HG02678 (cell line): ENCODE measurements around the gene IGFBP6.

Source experiments
- ATAC-seq: cut with Tn5 transposase; IDR thresholded peaks from one replicate; pipeline ENCODE4 v1.9.1; 2021; ENCODE audit warnings: mild to moderate bottlenecking, moderate library complexity; ENCODE audit not compliant: unreplicated experiment

Gene IGFBP6

GRCh38 chr12:53115112-53115890 is 17.8 kb downstream of the IGFBP6 start:
- no peak for ATAC-seq

GRCh38 chr12:53115891-53116648 is 18.6 kb downstream of the IGFBP6 start:
- no peak for ATAC-seq

- no peak for ATAC-seq
Measured at GRCh38 chr12:53118751-53119300, 21.4 kb downstream of the IGFBP6 start.

- no peak for ATAC-seq
Measured at GRCh38 chr12:53120685-53121525, 23.4 kb downstream of the IGFBP6 start.

- no peak for ATAC-seq
Measured at GRCh38 chr12:53122961-53123468, 25.5 kb downstream of the IGFBP6 start.

- ATAC-seq = no peak
Measured at GRCh38 chr12:53123578-53124351, 26.3 kb downstream of the IGFBP6 start.

- ATAC-seq = no peak
Measured at GRCh38 chr12:53124352-53124723, 26.9 kb downstream of the IGFBP6 start.

- no peak for ATAC-seq
Measured at GRCh38 chr12:53127169-53127568, 29.7 kb downstream of the IGFBP6 start.

GRCh38 chr12:53128780-53129569 is 31.5 kb downstream of the IGFBP6 start:
- ATAC-seq = no peak

- no peak for ATAC-seq
Measured at GRCh38 chr12:53131844-53132243, 34.4 kb downstream of the IGFBP6 start.

- ATAC-seq = no peak
Measured at GRCh38 chr12:53133722-53134121, 36.3 kb downstream of the IGFBP6 start.

GRCh38 chr12:53143355-53143754 is 45.9 kb downstream of the IGFBP6 start:
- no peak for ATAC-seq

- ATAC-seq = no peak
Measured at GRCh38 chr12:53145383-53146260, 48.2 kb downstream of the IGFBP6 start.

- ATAC-seq = no peak
Measured at GRCh38 chr12:53147181-53147580, 49.7 kb downstream of the IGFBP6 start.

- ATAC-seq = no peak
Measured at GRCh38 chr12:53147653-53148052, 50.2 kb downstream of the IGFBP6 start.

GRCh38 chr12:53151039-53151438 is 53.6 kb downstream of the IGFBP6 start:
- no peak for ATAC-seq
